Measurements from ENCODE around the gene NTF4. TPM values are rescaled to one million over a fixed set of nuclear protein-coding genes. Genes with fewer than 3 reads are reported as not detected.

NTF4 gene
- total and polyA plus RNA-seq, 2 of the 8 experiments (the other 6 are each of a cell fraction or from before 2014, with no cell fraction given) = 3.1 to 6.5 TPM

DNA sequence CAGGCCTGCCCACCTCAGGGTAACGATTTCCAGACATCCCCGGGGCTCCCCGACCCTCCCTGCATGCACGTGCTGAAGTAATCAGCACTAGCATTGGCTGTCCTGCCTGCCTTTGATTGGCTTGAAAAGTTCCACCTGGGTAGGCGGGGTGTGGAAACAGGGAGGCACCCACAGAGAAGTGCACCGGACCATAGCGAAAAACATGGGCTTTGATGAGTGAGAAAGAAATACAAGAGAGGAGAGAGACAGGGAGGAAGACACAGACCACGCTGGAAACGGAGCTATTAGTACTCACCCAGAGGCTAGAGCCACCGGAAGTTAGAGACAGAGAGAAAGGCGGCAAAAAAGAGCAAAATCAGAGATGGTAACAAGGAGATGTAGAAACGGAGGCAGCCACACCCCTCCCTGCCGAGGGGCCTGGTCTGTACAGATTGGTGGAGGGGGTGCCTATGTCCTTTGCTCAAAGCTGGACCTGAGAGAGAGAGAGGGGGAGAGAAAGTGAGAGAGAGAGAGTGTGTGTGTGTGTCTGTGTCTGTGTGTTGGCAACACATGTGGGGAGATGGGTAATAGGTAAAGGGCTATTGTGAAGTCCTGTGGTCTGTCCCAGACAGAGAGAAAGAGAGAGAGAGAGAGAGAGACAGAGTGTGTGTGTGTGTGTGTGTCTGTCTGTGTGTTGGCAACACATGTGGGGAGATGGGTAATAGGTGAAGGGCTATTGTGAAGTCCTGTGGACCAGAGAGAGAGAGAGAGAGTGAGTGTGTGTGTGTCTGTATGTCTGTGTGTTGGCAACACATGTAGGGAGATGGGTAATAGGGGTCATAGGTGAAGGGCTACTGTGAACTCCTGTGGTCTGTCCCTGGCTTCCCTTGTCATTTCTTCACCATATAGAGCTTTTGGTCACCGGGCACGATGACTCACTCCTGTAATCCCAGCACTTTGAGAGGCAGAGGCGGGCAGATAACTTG, 43.4 kb downstream of the NTF4 start:
- H2BK12ac ChIP-seq (ENCODE audit: low read depth, low read length) = peak overlapping the region; percentile 60; the same call in 1 of the 2 replicates
- H3K18ac ChIP-seq (ENCODE audit: extremely low read depth, low read length) = no peak overlapping the region
- TF ChIP-seq EGR1 (IDR thresholded peaks at IDR 0.05; ENCODE audit: borderline replicate concordance, low read depth, low read length) = no peak
- no peak for TF ChIP-seq GABPA (IDR thresholded peaks at IDR 0.05; ENCODE audit: borderline replicate concordance, insufficient read depth, low read length)
- no peak for TF ChIP-seq RNF2 (IDR thresholded peaks at IDR 0.05; ENCODE audit: borderline replicate concordance, low read depth, low read length, missing control alignments, poor library complexity, severe bottlenecking)
- TF ChIP-seq, protein P1, sequence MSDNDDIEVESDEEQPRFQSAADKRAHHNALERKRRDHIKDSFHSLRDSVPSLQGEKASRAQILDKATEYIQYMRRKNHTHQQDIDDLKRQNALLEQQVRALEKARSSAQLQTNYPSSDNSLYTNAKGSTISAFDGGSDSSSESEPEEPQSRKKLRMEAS (IDR thresholded peaks at IDR 0.05) = peak; percentile 72
- TF ChIP-seq, protein P2, sequence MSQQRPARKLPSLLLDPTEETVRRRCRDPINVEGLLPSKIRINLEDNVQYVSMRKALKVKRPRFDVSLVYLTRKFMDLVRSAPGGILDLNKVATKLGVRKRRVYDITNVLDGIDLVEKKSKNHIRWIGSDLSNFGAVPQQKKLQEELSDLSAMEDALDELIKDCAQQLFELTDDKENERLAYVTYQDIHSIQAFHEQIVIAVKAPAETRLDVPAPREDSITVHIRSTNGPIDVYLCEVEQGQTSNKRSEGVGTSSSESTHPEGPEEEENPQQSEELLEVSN (IDR thresholded peaks at IDR 0.05) = peak; percentile 59; the same call in 1 of the 2 replicates
- no peak for TF ChIP-seq ASH2L (IDR thresholded peaks at IDR 0.05; ENCODE audit: low read length)
- TF ChIP-seq CHD1 (IDR thresholded peaks at IDR 0.05; ENCODE audit: low read depth, low read length) = no peak
- FAIRE-seq (no peak), DNase-seq (ENCODE audit: low read depth in 1 of 2, low spot score in 2 of 2) (no peak)
- no peak overlapping the region for H3K27ac ChIP-seq (ENCODE audit: low read depth, low read length)
- H3K36me3 ChIP-seq (ENCODE audit: control insufficient read depth in 2 of 4, insufficient read depth in 4 of 4, low read length in 3 of 4) = peaks cover 0 to 3% (median under 1%) of the 10 kb centered on the region in 4 experiments; a peak in 3 of 8 replicates
- peak overlapping the region; percentile 33 to 78 for H3K4me2 ChIP-seq (ENCODE audit: insufficient read depth in 1 of 2, low read depth in 2 of 2, low read length in 2 of 2)
- POLR2A ChIA-PET (ENCODE audit: partially characterized antibody) = interaction anchor here (0.8 to 1.4 kb wide), 4 partner anchors 13 to 211 kb away, joined by 3 to 4 read pairs (median 3); partner anchors contain the start of genes BCAT2 and LIN7B
- no peak overlapping the region for H2BK15ac ChIP-seq (ENCODE audit: low read length)
- H3K79me1 ChIP-seq (ENCODE audit: low read depth, low read length) = no peaks in the 10 kb centered on the region
- no peaks in the 10 kb centered on the region for H3K9me3 ChIP-seq (ENCODE audit: insufficient read depth in 2 of 2, low read depth in 1 of 2, low read length in 1 of 2)
- H4K5ac ChIP-seq (ENCODE audit: insufficient read length, low read depth, low read length) = no peak overlapping the region
- H3K4me3 ChIP-seq (ENCODE audit: extremely low read depth in 1 of 4, insufficient read depth in 2 of 4, low read depth in 3 of 4, low read length in 4 of 4) = no peak overlapping the region
- peak overlapping the region in 1 of 4 experiments; percentile 21; a peak in 1 of 7 replicates for H3K9ac ChIP-seq (replicated peaks in 1 of 4; ENCODE audit: extremely low read depth in 1 of 4, low read depth in 3 of 4, low read length in 3 of 4)
- H2AFZ ChIP-seq (ENCODE audit: low read length) = no peak overlapping the region
- H2BK5ac ChIP-seq (ENCODE audit: low read depth, low read length) = no peak overlapping the region
- 76% methylated on average over 16 of the region's 16 CpGs; no CpG with 5 or more reads in 1 of the 2 experiments for whole genome bisulfite sequencing, 2 experiments (ENCODE audit: extremely low coverage in 1 of 2, insufficient coverage in 1 of 2, insufficient read length in 1 of 2, insufficient replicate concordance in 2 of 2, low coverage in 1 of 2, low lambda C conversion rate in 2 of 2, missing lambda C conversion rate in 1 of 2)
- H3K4me1 ChIP-seq (replicated peaks in 1 of 4; ENCODE audit: control insufficient read depth in 3 of 4, insufficient read depth in 4 of 4, low read length in 3 of 4) = peaks cover 0 to 17% (median 8%) of the 10 kb centered on the region in 4 experiments; a peak in 5 of 7 replicates
- no peak overlapping the region for H3K56ac ChIP-seq (replicated peaks; ENCODE audit: insufficient read length, low read depth, low read length)
- no peaks in the 10 kb centered on the region for H3K79me2 ChIP-seq (ENCODE audit: control insufficient read depth in 1 of 2, insufficient read depth in 2 of 2, low read length in 2 of 2)
- H3K27me3 ChIP-seq (replicated peaks in 1 of 4; ENCODE audit: control insufficient read depth in 3 of 4, extremely low read depth in 1 of 4, insufficient read depth in 3 of 4, low read length in 3 of 4) = peaks cover 0 to 15% (median 12%) of the 10 kb centered on the region in 4 experiments; a peak in 6 of 7 replicates
- no peaks in the 10 kb centered on the region for H4K20me1 ChIP-seq (replicated peaks in 1 of 2; ENCODE audit: control insufficient read depth in 1 of 2, insufficient read depth in 2 of 2, low read length in 2 of 2)
- no peak overlapping the region for H3K4ac ChIP-seq (replicated peaks; ENCODE audit: insufficient read length, low read depth, low read length)
- no peak overlapping the region for H2BK20ac ChIP-seq (ENCODE audit: low read length)
- no peak overlapping the region for H4K91ac ChIP-seq (replicated peaks; ENCODE audit: insufficient read length, low read length)
- no peak overlapping the region for H4K8ac ChIP-seq (ENCODE audit: extremely low read depth, insufficient read depth, low read length)
- CTCF ChIA-PET (ENCODE audit: partially characterized antibody) = interaction anchor here (0.9 to 8.1 kb wide), 7 partner anchors 10 to 77 kb away, joined by 3 to 46 read pairs (median 8); partner anchors contain the start of genes CGB2 and CGB7
- H3K23me2 ChIP-seq (ENCODE audit: low read depth, low read length) = peaks cover 6% of the 10 kb centered on the region; the same call in 1 of the 2 replicates
- no peak overlapping the region for H3K14ac ChIP-seq (ENCODE audit: insufficient read length)
- H2AK5ac ChIP-seq (ENCODE audit: low read depth, low read length) = 0 out of 2 replicates have a peak overlapping the region, but pooled peaks have one; percentile 20
- no peak overlapping the region for H2BK120ac ChIP-seq (replicated peaks; ENCODE audit: low read depth, low read length)
- H3K23ac ChIP-seq (ENCODE audit: insufficient read length) = no peak overlapping the region

Measured in H1 (cell line).